HG02759 (cell line): Measurements from ENCODE around the gene TBC1D10A.

Experiments
- ATAC-seq: cut with Tn5 transposase; IDR thresholded peaks from one replicate; pipeline ENCODE4 v1.9.1; 2021; ENCODE audit warnings: mild to moderate bottlenecking, moderate library complexity; ENCODE audit not compliant: unreplicated experiment

The TBC1D10A gene

GRCh38 chr22:30249049-30250038 lies 77.4 kb downstream of the TBC1D10A start:
- ATAC-seq, result no peak

- ATAC-seq, result no peak
These were observed 78.3 kb downstream of the TBC1D10A start for GRCh38 chr22:30248484-30248883.

- ATAC-seq, result no peak
These were observed 78.8 kb downstream of the TBC1D10A start for GRCh38 chr22:30247974-30248373.

GRCh38 chr22:30247561-30247960 lies 79.2 kb downstream of the TBC1D10A start:
- ATAC-seq, result no peak

- no peak for ATAC-seq
These were observed 79.8 kb downstream of the TBC1D10A start for GRCh38 chr22:30246814-30247376.

- ATAC-seq, result no peak
These were observed 80.5 kb downstream of the TBC1D10A start, which contains the start of gene LIF for GRCh38 chr22:30245985-30246813. Gene LIF (minus strand): TSS chr22:30246759. CDS start chr22:30246695, 64 bp downstream.

GRCh38 chr22:30245181-30245984 lies 81.4 kb downstream of the TBC1D10A start:
- ATAC-seq, result no peak

GRCh38 chr22:30244641-30245040 lies 82.1 kb downstream of the TBC1D10A start:
- no peak for ATAC-seq

- ATAC-seq, result no peak
These were observed 82.7 kb downstream of the TBC1D10A start for GRCh38 chr22:30244066-30244465.

GRCh38 chr22:30243661-30244060 lies 83.1 kb downstream of the TBC1D10A start:
- ATAC-seq, result no peak
